ENCODE measurements around the gene TRA2B.
"Not testable (repeated sequence)": the region's sequence is repeated elsewhere in the genome, so short reads cannot be mapped to it uniquely, and the experiment has no call there.

Gene TRA2B

GRCh38 chr3:185925353-185925752 lies 12.5 kb downstream of the TRA2B start:
- DNase-seq, result no peak

GRCh38 chr3:185924375-185924774 lies 13.4 kb downstream of the TRA2B start:
- DNase-seq, result no peak

- no peak for DNase-seq
Measured at GRCh38 chr3:185920184-185920583, 17.6 kb downstream of the TRA2B start.

- DNase-seq, result no peak
Measured at GRCh38 chr3:185916042-185916833, 21.6 kb downstream of the TRA2B start.

GRCh38 chr3:185915642-185916041 lies 22.2 kb downstream of the TRA2B start:
- no peak for DNase-seq

GRCh38 chr3:185914911-185915629 lies 22.7 kb downstream of the TRA2B start:
- DNase-seq, result no peak

- no peak for DNase-seq
Measured at GRCh38 chr3:185912929-185913901, 24.6 kb downstream of the TRA2B start.

- DNase-seq, result no peak
Measured at GRCh38 chr3:185912512-185912911, 25.3 kb downstream of the TRA2B start.

GRCh38 chr3:185911076-185911448 lies 26.8 kb downstream of the TRA2B start:
- not testable (repeated sequence) for DNase-seq

GRCh38 chr3:185910322-185911075 lies 27.3 kb downstream of the TRA2B start:
- DNase-seq, result not testable (repeated sequence)

- not testable (repeated sequence) for DNase-seq
Measured at GRCh38 chr3:185909913-185910312, 27.9 kb downstream of the TRA2B start.

GRCh38 chr3:185900228-185900627 lies 37.6 kb downstream of the TRA2B start:
- no peak for DNase-seq

GRCh38 chr3:185896636-185897035 lies 41.2 kb downstream of the TRA2B start:
- DNase-seq, result no peak

GRCh38 chr3:185887066-185887465 lies 50.7 kb downstream of the TRA2B start:
- DNase-seq, result no peak

- DNase-seq, result no peak
Measured at GRCh38 chr3:185884641-185885040, 53.2 kb downstream of the TRA2B start.

- no peak for DNase-seq
Measured at GRCh38 chr3:185881926-185882325, 55.9 kb downstream of the TRA2B start.

GRCh38 chr3:185880600-185880999 lies 57.2 kb downstream of the TRA2B start:
- no peak for DNase-seq

GRCh38 chr3:185878920-185879319 lies 58.9 kb downstream of the TRA2B start:
- no peak for DNase-seq

GRCh38 chr3:185874119-185874518 lies 63.7 kb downstream of the TRA2B start:
- DNase-seq, result no peak

GRCh38 chr3:185867650-185868049 lies 70.2 kb downstream of the TRA2B start:
- DNase-seq, result no peak

- no peak for DNase-seq
Measured at GRCh38 chr3:185866995-185867394, 70.8 kb downstream of the TRA2B start.

GRCh38 chr3:185866555-185866954 lies 71.3 kb downstream of the TRA2B start:
- DNase-seq, result no peak

Data from activated CD8-positive, alpha-beta memory T cell treated with anti-CD3 and anti-CD28 coated beads for 24 hours (primary cell).